OCI-LY1 (cell line): ENCODE measurements around the gene PCLO.

Experiments
- H2AFZ ChIP-seq: fragments of 200-600 bp; sonication (generic), shearing (Covaris generic); 2 replicates; pipeline ENCODE4 v1.6.0; 2014; ENCODE audit warnings: antibody characterized with exemption, mild to moderate bottlenecking, low read length
- H3F3A ChIP-seq: fragments of 200-600 bp; sonication (generic), shearing (Covaris generic); 2 replicates; pipeline ENCODE4 v1.6.0; 2014; ENCODE audit warnings: mild to moderate bottlenecking, antibody characterized with exemption, low read length, moderate library complexity; ENCODE audit not compliant: insufficient read depth
- H3K27ac ChIP-seq: fragments of 200-600 bp; sonication (generic); 2 replicates; pipeline ENCODE4 v1.5.1; 2014; ENCODE audit warnings: low read length, mixed run types, mild to moderate bottlenecking, low read depth; ENCODE audit not compliant: poor library complexity, severe bottlenecking
- H3K27me3 ChIP-seq: fragments of 200-600 bp; sonication (generic); 2 replicates; pipeline ENCODE4 v1.6.0; 2014; ENCODE audit warnings: antibody characterized with exemption, mild to moderate bottlenecking, low read length, moderate library complexity; ENCODE audit not compliant: insufficient read depth
- H3K36me3 ChIP-seq: fragments of 200-600 bp; sonication (generic); 2 replicates; pipeline ENCODE4 v1.6.1; 2014; ENCODE audit warnings: mild to moderate bottlenecking, antibody characterized with exemption, low read length, moderate library complexity, mixed read lengths; ENCODE audit not compliant: insufficient read depth
- H3K4me1 ChIP-seq: fragments of 200-600 bp; sonication (generic); 2 replicates; pipeline ENCODE4 v1.5.1; 2014; ENCODE audit warnings: mild to moderate bottlenecking, low read length, moderate library complexity; ENCODE audit not compliant: insufficient read depth, severe bottlenecking
- H3K4me2 ChIP-seq: fragments of 200-600 bp; sonication (generic), shearing (Covaris generic); 2 replicates; pipeline ENCODE4 v1.6.1; 2014; ENCODE audit warnings: low read length
- H3K4me3 ChIP-seq: fragments of 200-600 bp; sonication (generic); 2 replicates; pipeline ENCODE4 v1.5.1; 2014; ENCODE audit warnings: low read length, low read depth, mild to moderate bottlenecking, mixed read lengths; ENCODE audit not compliant: poor library complexity, severe bottlenecking
- H3K79me2 ChIP-seq: fragments of 200-600 bp; shearing (Covaris generic); 2 replicates; pipeline ENCODE4 v1.6.1; 2016; ENCODE audit warnings: mixed run types, low read length, mixed read lengths; ENCODE audit not compliant: insufficient read depth
- H3K9ac ChIP-seq: fragments of 200-600 bp; sonication (generic), shearing (Covaris generic); 2 replicates; pipeline ENCODE4 v1.6.1; 2014; ENCODE audit warnings: mild to moderate bottlenecking, low read length, mixed read lengths
- H3K9me2 ChIP-seq: fragments of 200-600 bp; sonication (generic), shearing (Covaris generic); 2 replicates; pipeline ENCODE4 v1.6.1; 2014; ENCODE audit warnings: low read depth, mild to moderate bottlenecking, low read length, mixed read lengths
- H3K9me3 ChIP-seq: fragments of 200-600 bp; shearing (Covaris generic); 2 replicates; pipeline ENCODE4 v1.6.1; 2014; ENCODE audit warnings: low read length, mixed read lengths
- H4K20me1 ChIP-seq: fragments of 200-600 bp; sonication (generic), shearing (Covaris generic); 2 replicates; pipeline ENCODE4 v1.6.0; 2016; ENCODE audit warnings: mild to moderate bottlenecking, low read length; ENCODE audit not compliant: insufficient read depth
- CTCF ChIP-seq: fragments of 200-600 bp; sonication (generic), shearing (Covaris generic); IDR thresholded peaks from 2 replicates; pipeline ENCODE4 v1.5.1; 2017; ENCODE audit warnings: mild to moderate bottlenecking, antibody characterized with exemption, low read length, moderate library complexity, mixed read lengths
- EZH2 ChIP-seq: fragments of 200-600 bp; sonication (generic), shearing (Covaris generic); IDR thresholded peaks from 2 replicates; pipeline ENCODE4 v1.8.0; 2017; ENCODE audit warnings: borderline replicate concordance, mixed run types, mild to moderate bottlenecking, antibody characterized with exemption, low read length, moderate library complexity, mixed read lengths

Gene PCLO

GRCh38 chr7:83148776-83149175, 13.9 kb downstream of the PCLO start:
- Histone ChIP-seq H3K27ac (no peak overlapping the region), H3K9me2 (no peaks in the 10 kb centered on the region), H3K36me3 (no peaks in the 10 kb centered on the region), H3K4me3 (no peak overlapping the region), H3K9ac (no peak overlapping the region), H3K4me2 (no peak overlapping the region), H3F3A (no peaks in the 10 kb centered on the region), H3K27me3 (no peaks in the 10 kb centered on the region), H4K20me1 (no peaks in the 10 kb centered on the region), H3K4me1 (no peaks in the 10 kb centered on the region), H3K79me2 (no peaks in the 10 kb centered on the region), H2AFZ (no peak overlapping the region), H3K9me3 (no peaks in the 10 kb centered on the region)
- TF ChIP-seq CTCF = no peak
- TF ChIP-seq EZH2 = no peak

GRCh38 chr7:83143107-83143506, 19.6 kb downstream of the PCLO start:
- Histone ChIP-seq H3K4me3 (no peak overlapping the region), H3K79me2 (no peaks in the 10 kb centered on the region), H3K9me3 (no peaks in the 10 kb centered on the region), H3K4me2 (no peak overlapping the region), H3K36me3 (no peaks in the 10 kb centered on the region), H3K27ac (no peak overlapping the region), H3K9me2 (no peaks in the 10 kb centered on the region), H4K20me1 (no peaks in the 10 kb centered on the region), H3F3A (no peaks in the 10 kb centered on the region), H3K27me3 (no peaks in the 10 kb centered on the region), H3K4me1 (no peaks in the 10 kb centered on the region), H3K9ac (no peak overlapping the region), H2AFZ (no peak overlapping the region)
- no peak for TF ChIP-seq EZH2
- TF ChIP-seq CTCF = no peak

GRCh38 chr7:83142365-83142764, 20.3 kb downstream of the PCLO start:
- Histone ChIP-seq H3K4me1 (no peaks in the 10 kb centered on the region), H3K4me3 (no peak overlapping the region), H3K4me2 (no peak overlapping the region), H3K9me3 (no peaks in the 10 kb centered on the region), H3K9me2 (no peaks in the 10 kb centered on the region), H3K79me2 (no peaks in the 10 kb centered on the region), H3K27ac (no peak overlapping the region), H3K27me3 (no peaks in the 10 kb centered on the region), H2AFZ (no peak overlapping the region), H3K9ac (no peak overlapping the region), H3K36me3 (no peaks in the 10 kb centered on the region), H4K20me1 (no peaks in the 10 kb centered on the region), H3F3A (no peaks in the 10 kb centered on the region)
- TF ChIP-seq EZH2 (no peak), CTCF (no peak)
